ENCODE results near the gene PCDHA2.
"Not testable (repeated sequence)": the region's sequence is repeated elsewhere in the genome, so short reads cannot be mapped to it uniquely, and the experiment has no call there.

PCDHA2 gene

DNA sequence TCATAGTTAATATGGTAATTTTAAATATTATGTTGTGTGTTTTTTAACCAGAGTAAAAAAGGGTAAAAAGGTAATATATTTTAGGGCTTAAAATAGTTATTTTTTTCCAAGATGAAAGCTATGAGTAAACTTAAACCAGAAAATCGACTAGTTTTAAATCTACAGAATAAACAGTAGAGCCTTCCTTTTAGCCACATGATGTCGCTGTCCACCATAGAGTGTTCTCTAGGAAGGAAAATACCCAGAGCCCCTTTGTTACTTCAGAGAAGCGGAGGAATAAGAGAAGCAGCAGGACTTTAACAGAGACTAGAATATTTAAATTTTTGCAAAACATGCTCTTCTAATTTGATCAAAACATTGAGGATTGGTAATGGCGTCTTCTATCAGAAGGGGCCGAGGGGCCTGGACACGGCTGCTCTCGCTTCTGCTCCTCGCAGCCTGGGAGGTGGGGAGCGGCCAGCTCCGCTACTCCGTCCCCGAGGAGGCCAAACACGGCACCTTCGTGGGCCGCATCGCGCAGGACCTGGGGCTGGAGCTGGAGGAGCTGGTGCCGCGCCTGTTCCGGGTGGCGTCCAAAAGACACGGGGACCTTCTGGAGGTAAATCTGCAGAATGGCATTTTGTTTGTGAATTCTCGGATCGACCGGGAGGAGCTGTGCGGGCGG, at the start of gene PCDHA2:
Gene PCDHA2, plus strand, starts transcription at position 258 of the 664 bp plus-strand sequence.
- DNase-seq = no peak

DNA sequence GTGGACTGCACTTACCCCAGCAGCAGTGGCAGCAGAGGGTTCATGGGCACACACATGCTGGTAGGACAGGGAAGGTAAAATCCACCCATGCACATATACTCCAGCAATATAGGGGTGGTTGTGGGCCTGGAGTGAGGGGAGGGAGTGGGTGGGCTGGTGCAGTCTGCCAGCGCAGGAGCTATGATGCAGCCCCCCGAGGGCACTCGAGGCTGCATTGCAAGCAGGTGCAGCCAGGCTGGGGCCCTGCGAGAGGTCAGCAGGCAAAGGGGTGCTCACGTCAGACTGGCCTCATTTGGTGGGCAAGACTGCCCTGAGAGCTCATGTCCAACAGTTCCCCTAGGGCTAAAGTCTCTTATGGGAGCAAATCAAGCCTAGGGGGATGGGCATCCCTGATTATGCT, 41.1 kb upstream of the PCDHA2 start:
- no peak for DNase-seq

DNA sequence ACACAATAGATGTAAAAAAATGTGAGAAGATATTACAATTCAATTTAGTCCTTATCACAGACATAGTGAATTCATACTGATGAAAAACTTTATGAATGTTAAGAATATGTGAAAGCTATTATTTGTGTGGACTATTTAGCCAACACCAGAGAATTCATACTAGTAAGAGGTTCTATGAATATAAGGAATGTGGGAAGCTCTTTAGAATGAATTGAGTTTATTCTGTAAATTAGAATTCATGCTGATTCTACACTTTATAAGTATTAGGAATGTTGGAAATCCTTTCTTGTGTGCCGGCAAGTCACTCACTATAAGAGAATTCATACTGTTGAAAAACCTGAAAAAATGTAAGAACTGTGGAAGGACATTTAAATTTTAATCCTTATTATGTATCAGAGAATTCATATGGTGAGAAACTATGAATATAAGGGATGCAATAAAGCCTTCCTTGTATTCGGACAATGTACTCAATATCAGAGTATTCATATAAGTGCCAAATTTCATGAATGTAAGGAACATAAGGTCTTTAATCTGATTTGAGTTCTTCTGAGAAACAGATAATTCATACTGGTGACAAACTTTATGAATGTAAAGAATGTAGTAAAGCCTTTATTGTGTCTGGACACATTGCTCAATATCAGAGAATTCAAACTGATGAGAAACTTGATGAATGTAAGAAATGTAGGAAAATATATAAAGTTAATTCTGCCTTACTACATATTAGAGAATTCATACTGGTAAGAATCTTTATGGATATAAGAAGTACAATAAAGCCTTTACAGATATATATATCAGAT, 30.3 kb upstream of the PCDHA2 start:
- no peak for DNase-seq

DNA sequence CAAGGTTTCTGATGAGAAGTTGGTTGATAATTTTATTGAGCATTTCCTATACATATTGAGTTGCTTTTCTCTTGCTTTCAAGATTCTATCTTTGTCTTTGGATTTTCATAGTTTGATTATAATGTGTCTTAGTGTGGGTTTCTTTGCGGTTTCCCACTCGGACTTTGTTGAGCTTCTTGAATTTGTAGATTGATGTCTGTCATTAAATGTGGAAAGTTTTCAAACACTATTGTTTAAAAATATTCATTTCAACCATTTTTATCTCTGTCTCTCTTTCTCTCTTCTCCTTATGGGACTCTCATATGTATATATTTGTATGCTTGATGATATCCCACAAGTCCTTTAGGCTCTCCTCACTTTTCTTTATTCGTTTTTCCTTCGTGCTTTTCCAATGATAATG, 27.2 kb upstream of the PCDHA2 start:
- DNase-seq = no peak

DNA sequence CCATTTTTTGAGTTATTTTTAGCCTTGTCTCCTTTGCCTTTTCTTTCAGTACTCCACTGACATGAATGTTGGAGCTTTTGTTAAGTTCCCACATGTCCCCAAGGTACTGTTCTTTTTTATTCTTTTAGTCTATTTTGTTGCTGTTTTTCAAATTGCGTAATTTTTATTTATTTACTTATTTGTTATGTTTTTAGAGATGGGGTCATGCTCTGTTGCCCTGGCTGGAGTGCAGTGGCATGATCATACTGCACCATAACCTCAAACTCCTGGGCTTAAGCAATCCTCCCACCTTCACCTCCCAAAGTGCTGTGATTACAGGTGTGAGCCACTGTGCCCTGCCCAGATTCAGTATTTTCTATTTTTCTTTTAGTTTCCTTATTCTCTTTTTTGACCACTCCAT, 14.1 kb upstream of the PCDHA2 start:
- DNase-seq = no peak

DNA sequence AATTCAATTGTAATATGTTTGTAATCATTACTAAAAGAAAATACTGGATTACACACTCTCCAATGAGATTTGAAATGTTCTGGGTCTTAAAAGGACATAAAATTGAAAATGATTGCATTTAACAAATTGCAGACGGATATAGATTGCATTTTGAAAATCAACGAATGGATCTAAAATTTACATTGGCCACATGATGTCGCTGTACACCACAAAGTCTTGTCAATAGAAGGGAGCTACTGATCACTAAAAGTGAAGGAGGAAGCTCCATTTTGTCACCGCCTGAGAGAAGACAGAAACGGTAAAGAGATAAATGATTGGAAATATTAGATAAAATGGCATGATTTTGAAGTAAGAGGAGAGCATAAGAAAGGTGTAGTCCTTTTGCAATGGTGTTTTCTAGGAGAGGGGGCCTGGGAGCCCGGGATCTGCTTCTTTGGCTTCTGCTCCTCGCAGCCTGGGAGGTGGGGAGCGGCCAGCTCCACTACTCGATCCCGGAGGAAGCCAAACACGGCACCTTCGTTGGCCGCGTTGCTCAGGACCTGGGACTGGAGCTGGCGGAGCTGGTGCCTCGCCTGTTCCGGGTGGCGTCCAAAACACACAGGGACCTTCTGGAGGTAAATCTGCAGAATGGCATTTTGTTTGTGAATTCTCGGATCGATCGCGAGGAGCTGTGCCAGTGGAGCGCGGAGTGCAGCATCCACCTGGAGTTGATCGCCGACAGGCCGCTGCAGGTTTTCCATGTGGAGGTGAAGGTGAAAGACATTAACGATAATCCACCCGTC, 8.6 kb upstream of the PCDHA2 start, which contains the start of gene PCDHA1:
Gene PCDHA1, plus strand, starts transcription at position 236 of the 782 bp plus-strand sequence.
- no peak for DNase-seq

DNA sequence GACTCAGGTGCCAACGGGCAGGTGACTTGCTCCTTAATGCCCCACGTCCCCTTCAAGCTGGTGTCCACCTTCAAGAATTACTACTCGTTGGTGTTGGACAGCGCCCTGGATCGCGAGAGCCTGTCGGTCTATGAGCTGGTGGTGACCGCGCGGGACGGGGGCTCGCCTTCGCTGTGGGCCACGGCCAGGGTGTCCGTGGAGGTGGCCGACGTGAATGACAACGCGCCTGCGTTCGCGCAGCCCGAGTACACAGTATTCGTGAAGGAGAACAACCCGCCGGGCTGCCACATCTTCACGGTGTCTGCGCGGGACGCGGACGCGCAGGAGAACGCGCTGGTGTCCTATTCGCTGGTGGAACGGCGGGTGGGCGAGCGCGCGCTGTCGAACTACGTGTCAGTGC, 7.2 kb upstream of the PCDHA2 start:
- not testable (repeated sequence) for DNase-seq

DNA sequence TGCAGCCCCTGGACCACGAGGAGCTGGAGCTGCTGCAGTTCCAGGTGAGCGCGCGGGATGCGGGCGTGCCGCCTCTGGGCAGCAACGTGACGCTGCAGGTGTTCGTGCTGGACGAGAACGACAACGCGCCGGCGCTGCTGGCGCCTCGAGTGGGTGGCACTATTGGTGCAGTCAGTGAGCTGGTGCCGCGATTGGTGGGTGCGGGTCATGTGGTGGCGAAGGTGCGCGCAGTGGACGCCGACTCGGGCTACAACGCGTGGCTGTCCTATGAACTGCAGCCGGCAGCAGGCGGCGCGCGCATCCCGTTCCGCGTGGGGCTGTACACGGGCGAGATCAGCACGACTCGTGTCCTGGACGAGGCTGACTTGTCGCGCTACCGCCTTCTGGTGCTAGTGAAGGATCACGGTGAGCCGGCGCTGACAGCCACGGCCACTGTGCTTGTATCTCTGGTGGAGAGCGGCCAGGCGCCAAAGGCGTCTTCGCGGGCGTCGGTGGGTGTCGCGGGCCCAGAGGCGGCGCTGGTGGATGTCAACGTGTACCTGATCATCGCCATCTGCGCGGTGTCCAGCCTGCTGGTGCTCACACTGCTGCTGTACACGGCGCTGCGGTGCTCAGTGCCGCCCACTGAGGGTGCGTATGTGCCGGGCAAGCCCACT, 6.7 kb upstream of the PCDHA2 start:
- DNase-seq = not testable (repeated sequence)

DNA sequence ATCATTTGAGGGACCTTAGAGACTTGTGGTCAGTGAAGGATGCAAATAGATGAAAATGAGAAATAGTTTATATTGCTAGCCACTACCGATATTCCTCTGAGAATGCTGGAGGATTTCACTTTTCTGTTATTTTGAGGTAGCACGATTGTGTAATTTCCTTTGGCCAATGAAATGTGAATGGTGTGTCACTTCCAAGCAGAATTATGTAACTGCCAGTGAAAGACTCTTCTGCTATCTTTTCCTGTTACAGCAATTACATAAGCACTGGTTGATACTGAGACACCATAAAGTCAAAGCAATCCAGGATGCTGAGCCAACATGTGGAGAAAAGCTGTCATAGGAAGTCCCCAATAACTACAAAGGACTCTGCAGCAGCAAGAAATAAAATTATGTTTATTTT, 3.6 kb upstream of the PCDHA2 start:
- DNase-seq = no peak

DNA sequence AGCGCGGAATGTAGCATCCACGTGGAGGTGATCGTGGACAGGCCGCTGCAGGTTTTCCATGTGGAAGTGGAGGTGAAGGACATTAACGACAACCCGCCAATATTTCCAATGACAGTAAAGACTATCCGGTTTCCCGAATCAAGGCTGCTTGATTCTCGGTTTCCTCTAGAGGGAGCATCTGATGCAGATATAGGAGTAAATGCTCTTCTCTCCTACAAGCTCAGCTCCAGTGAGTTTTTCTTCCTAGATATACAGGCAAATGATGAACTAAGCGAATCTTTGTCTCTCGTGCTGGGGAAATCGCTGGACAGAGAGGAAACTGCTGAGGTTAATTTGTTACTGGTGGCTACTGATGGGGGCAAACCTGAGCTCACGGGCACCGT, 598 bp downstream of the PCDHA2 start:
- DNase-seq = no peak

DNA sequence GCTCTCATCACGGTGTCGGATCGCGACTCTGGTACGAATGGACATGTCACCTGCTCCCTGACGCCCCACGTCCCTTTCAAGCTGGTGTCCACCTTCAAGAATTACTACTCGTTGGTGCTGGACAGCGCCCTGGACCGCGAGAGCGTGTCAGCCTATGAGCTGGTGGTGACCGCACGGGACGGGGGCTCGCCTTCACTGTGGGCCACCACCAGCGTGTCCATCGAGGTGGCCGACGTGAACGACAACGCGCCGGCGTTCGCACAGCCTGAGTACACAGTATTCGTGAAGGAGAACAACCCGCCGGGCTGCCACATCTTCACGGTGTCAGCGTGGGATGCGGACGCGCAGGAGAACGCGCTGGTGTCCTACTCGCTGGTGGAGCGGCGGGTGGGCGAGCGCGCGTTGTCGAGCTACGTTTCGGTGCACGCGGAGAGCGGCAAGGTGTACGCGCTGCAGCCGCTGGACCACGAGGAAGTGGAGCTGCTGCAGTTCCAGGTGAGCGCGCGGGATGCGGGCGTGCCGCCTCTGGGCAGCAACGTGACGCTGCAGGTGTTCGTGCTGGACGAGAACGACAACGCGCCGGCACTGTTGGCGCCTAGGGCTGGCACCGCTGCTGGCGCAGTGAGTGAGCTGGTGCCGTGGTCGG, 1.5 kb downstream of the PCDHA2 start:
- DNase-seq = not testable (repeated sequence)

DNA sequence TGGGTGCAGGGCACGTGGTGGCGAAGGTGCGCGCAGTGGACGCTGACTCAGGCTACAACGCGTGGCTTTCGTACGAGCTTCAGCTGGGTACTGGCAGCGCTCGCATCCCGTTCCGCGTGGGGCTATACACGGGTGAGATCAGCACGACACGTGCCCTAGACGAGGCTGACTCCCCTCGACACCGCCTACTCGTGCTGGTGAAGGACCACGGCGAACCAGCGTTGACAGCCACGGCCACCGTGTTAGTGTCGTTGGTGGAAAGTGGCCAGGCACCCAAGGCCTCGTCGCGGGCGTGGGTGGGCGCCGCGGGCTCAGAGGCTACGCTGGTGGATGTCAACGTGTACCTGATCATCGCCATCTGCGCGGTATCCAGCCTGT, 2.1 kb downstream of the PCDHA2 start:
- DNase-seq = no peak

DNA sequence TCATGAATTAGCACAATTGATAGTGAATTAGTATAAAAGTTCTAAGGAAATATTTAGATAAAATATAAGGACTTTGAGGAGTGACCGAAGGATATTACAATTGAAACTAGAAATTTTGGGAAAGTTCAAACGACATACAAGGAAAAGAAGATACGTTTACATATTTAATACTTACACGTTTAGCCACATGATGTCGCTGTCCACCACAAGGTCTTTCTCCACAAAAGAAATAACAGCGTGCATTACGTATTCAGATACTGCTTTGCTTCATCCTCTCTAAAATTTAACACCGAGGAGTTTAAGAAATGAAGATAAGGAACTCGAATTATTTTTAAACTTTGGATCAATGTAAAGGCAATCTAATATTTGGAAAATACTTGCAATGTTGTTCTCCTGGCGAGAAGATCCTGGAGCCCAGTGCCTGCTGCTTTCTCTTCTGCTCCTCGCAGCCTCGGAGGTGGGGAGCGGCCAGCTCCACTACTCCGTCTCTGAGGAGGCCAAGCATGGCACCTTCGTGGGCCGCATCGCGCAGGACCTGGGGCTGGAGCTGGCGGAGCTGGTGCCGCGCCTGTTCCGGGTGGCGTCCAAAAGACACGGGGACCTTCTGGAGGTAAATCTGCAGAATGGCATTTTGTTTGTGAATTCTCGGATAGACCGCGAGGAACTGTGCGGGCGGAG, 6.3 kb downstream of the PCDHA2 start, which contains the start of gene PCDHA3:
Gene PCDHA3, plus strand, starts transcription at position 242 of the 678 bp plus-strand sequence.
- DNase-seq = no peak

DNA sequence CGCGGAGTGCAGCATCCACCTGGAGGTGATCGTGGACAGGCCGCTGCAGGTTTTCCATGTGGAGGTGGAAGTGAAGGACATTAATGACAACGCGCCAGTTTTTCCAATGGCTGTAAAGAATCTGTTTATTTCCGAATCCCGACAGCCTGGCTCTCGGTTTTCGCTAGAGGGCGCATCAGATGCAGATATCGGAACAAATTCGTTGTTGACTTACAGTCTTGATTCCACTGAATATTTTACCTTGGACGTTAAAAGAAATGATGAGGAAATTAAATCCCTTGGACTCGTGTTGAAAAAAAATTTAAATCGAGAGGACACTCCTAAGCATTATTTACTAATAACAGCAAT, 6.8 kb downstream of the PCDHA2 start:
- DNase-seq = no peak

DNA sequence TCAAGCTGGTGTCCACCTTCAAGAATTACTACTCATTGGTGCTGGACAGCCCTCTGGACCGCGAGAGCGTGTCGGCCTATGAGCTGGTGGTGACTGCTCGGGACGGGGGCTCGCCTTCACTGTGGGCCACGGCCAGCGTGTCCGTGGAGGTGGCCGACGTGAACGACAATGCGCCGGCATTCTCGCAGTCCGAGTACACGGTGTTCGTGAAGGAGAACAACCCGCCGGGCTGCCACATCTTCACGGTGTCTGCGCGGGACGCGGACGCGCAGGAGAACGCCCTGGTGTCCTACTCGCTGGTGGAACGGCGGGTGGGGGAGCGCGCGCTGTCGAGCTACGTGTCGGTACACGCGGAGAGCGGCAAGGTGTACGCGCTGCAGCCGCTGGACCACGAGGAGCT, 7.7 kb downstream of the PCDHA2 start:
- DNase-seq = not testable (repeated sequence)

DNA sequence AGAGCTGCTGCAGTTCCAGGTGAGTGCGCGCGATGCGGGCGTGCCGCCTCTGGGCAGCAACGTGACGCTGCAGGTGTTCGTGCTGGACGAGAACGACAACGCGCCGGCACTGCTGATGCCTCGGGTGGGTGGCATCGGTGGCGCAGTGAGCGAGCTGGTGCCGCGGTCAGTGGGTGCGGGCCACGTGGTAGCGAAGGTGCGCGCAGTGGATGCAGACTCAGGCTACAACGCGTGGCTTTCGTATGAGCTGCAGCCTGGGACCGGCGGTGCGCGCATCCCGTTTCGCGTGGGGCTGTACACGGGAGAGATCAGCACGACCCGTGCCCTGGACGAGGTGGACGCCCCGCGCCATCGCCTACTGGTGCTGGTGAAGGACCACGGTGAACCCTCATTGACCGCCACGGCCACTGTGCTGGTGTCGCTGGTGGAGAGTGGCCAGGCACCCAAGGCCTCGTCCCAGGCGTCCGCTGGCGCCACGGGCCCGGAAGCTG, 8.2 kb downstream of the PCDHA2 start:
- DNase-seq = no peak

DNA sequence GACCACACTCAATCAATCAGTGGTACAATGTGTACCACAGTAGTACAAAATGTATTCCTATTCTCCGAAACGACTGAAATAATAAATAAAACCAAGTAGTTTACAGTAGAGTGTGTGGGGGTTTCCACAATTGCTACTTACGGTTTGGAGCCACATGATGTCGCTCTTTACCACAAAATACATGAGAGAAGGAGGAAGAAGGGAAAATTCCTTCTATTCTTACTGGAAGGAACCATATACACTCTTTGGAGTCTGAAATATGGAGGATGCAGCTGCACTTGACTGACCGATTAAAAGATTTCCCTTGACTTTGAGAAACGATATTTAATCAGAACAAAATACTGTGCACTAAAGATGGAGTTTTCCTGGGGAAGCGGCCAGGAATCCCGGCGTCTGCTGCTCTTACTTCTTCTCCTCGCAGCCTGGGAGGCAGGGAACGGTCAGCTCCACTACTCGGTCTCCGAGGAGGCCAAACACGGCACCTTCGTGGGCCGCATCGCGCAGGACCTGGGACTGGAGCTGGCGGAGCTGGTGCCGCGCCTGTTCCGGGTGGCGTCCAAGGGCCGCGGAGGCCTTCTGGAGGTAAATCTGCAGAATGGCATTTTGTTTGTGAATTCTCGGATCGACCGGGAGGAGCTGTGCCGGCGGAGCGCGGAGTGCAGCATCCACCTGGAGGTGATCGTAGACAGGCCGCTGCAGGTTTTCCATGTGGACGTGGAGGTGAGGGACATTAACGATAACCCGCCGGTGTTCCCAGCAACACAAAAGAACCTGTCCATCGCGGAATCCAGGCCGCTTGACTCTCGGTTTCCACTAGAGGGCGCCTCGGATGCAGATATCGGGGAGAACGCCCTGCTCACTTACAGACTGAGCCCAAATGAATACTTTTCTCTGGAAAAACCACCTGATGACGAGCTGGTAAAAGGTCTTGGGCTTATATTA, 12.5 kb downstream of the PCDHA2 start, which contains the start of gene PCDHA4:
Gene PCDHA4, plus strand, starts transcription at position 235 of the 942 bp plus-strand sequence.
- DNase-seq = no peak

DNA sequence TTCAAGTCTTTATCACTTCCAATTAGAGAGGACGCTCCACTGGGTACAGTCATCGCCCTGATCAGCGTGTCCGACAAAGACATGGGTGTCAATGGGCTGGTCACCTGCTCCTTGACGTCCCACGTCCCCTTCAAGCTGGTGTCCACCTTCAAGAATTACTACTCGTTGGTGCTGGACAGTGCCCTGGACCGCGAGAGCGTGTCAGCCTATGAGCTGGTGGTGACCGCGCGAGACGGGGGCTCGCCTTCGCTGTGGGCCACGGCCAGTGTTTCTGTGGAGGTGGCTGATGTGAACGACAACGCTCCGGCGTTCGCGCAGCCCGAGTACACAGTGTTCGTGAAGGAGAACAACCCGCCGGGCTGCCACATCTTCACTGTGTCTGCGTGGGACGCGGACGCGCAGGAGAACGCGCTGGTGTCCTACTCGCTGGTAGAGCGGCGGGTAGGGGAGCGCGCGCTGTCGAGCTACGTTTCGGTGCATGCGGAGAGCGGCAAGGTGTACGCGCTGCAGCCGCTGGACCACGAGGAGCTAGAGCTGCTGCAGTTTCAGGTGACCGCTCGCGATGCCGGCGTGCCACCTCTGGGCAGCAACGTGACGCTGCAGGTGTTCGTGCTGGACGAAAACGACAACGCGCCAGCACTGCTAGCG, 13.7 kb downstream of the PCDHA2 start:
- not testable (repeated sequence) for DNase-seq

DNA sequence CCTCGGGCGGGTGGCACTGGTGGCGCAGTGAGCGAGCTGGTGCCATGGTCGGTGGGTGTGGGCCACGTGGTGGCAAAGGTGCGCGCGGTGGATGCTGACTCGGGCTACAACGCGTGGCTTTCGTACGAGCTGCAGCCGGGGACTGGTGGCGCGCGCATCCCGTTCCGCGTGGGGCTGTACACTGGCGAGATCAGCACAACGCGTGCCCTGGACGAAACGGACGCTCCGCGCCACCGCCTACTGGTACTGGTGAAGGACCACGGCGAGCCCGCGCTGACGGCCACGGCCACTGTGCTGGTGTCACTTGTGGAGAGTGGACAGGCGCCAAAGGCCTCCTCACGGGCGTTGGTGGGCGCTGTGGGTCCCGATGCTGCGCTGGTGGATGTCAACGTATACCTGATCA, 14.2 kb downstream of the PCDHA2 start:
- DNase-seq = no peak
